PC-3 (cell line): ENCODE results near the gene GAA.

Source experiments
- EZH2 ChIP-seq: fragments of 300-600 bp; sonication (generic); IDR thresholded peaks from one replicate; pipeline ENCODE4 v1.6.1; 2017; ENCODE audit warnings: antibody characterized with exemption, mild to moderate bottlenecking, low read length; ENCODE audit not compliant: unreplicated experiment
- EZH2phosphoT487 ChIP-seq: fragments of 300-600 bp; sonication (generic); IDR thresholded peaks from 2 replicates; pipeline ENCODE4 v1.6.1; 2018; ENCODE audit warnings: mild to moderate bottlenecking, antibody characterized with exemption, low read length, borderline replicate concordance
- TF ChIP-seq, protein P1 (sequence below): fragments of 300-600 bp; sonication (generic); conservative IDR thresholded peaks from 2 replicates; pipeline ENCODE4 v1.5.1; 2017; ENCODE audit warnings: antibody characterized with exemption, low read depth, mild to moderate bottlenecking, low read length

GRCh38 chr17:80080081-80080480 lies 21.3 kb upstream of the GAA start:
- TF ChIP-seq, protein P1, sequence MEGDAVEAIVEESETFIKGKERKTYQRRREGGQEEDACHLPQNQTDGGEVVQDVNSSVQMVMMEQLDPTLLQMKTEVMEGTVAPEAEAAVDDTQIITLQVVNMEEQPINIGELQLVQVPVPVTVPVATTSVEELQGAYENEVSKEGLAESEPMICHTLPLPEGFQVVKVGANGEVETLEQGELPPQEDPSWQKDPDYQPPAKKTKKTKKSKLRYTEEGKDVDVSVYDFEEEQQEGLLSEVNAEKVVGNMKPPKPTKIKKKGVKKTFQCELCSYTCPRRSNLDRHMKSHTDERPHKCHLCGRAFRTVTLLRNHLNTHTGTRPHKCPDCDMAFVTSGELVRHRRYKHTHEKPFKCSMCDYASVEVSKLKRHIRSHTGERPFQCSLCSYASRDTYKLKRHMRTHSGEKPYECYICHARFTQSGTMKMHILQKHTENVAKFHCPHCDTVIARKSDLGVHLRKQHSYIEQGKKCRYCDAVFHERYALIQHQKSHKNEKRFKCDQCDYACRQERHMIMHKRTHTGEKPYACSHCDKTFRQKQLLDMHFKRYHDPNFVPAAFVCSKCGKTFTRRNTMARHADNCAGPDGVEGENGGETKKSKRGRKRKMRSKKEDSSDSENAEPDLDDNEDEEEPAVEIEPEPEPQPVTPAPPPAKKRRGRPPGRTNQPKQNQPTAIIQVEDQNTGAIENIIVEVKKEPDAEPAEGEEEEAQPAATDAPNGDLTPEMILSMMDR = no peak
- TF ChIP-seq EZH2 (no peak), EZH2phosphoT487 (no peak)
